Uterus (tissue), 2 donors: ENCODE results near the gene NOL4L.

Source experiments
- CTCF ChIP-seq, 4 experiments: fragments of 200-600 bp in 2 of 4; fragments of 450-650 bp in 2 of 4; sonication (generic) in 2 of 4; IDR thresholded peaks; one replicate each; pipeline ENCODE4 v1.5.1; 2016 to 2019; ENCODE audit warnings: antibody characterized with exemption in 4 of 4, mild to moderate bottlenecking in 2 of 4, moderate library complexity in 1 of 4
- POLR2A ChIP-seq, 2 donors: fragments of 450-650 bp; IDR thresholded peaks; one replicate each; pipeline ENCODE4 v1.6.1; 2016; ENCODE audit warnings: antibody characterized with exemption in 2 of 2, mild to moderate bottlenecking in 1 of 2, moderate library complexity in 1 of 2

GRCh38 chr20:32602273-32602672 lies 17.1 kb upstream of the NOL4L start:
- TF ChIP-seq CTCF (IDR thresholded peaks at IDR 0.05): no peak
- no peak for TF ChIP-seq POLR2A (IDR thresholded peaks at IDR 0.05)
